ENCODE results near the gene LRRC4C. TPM values are rescaled to one million over a fixed set of nuclear protein-coding genes. Genes with fewer than 3 reads are reported as not detected.

The LRRC4C gene
- total RNA-seq, 1 donor from 2014 or later = 16.9 TPM

- TF ChIP-seq CTCF (IDR thresholded peaks at IDR 0.05; ENCODE audit: unreplicated experiment) = no peak
- no peak overlapping the region for H3K27ac Mint-ChIP-seq
- DNase-seq (ENCODE audit: low spot score in 2 of 2, unreplicated experiment in 2 of 2) = no peak
- H3K36me3 Mint-ChIP-seq = no peaks in the 10 kb centered on the region
- H3K4me3 Mint-ChIP-seq = no peak overlapping the region
- peaks cover 12% of the 10 kb centered on the region for H3K9me3 Mint-ChIP-seq
- no peaks in the 10 kb centered on the region for H3K4me1 Mint-ChIP-seq
- no peaks in the 10 kb centered on the region for H3K27me3 Mint-ChIP-seq (ENCODE audit: low read depth)
Observed at GRCh38 chr11:40987776-40988435, 471.5 kb downstream of the LRRC4C start.

- H3K36me3 Mint-ChIP-seq = no peaks in the 10 kb centered on the region
- no peak overlapping the region for H3K4me3 Mint-ChIP-seq
- H3K27ac Mint-ChIP-seq = no peak overlapping the region
- DNase-seq (ENCODE audit: low spot score in 2 of 2, unreplicated experiment in 2 of 2) = no peak
- H3K4me1 Mint-ChIP-seq = no peaks in the 10 kb centered on the region
- no peaks in the 10 kb centered on the region for H3K27me3 Mint-ChIP-seq (ENCODE audit: low read depth)
- H3K9me3 Mint-ChIP-seq = peaks cover 14% of the 10 kb centered on the region
- no peak for TF ChIP-seq CTCF (IDR thresholded peaks at IDR 0.05; ENCODE audit: unreplicated experiment)
Observed at GRCh38 chr11:40986320-40986719, 473.1 kb downstream of the LRRC4C start.

- no peak for DNase-seq (ENCODE audit: low spot score in 2 of 2, unreplicated experiment in 2 of 2)
- Mint-ChIP-seq H3K36me3 (no peaks in the 10 kb centered on the region), H3K27me3 (ENCODE audit: low read depth) (no peaks in the 10 kb centered on the region), H3K9me3 (peaks cover 19% of the 10 kb centered on the region), H3K4me3 (no peak overlapping the region), H3K4me1 (no peaks in the 10 kb centered on the region), H3K27ac (no peak overlapping the region)
- no peak for TF ChIP-seq CTCF (IDR thresholded peaks at IDR 0.05; ENCODE audit: unreplicated experiment)
Observed at GRCh38 chr11:40975076-40975475, 484.4 kb downstream of the LRRC4C start.

GRCh38 chr11:40974186-40974795 is 485.2 kb downstream of the LRRC4C start:
- TF ChIP-seq CTCF (IDR thresholded peaks at IDR 0.05; ENCODE audit: unreplicated experiment) = no peak
- Mint-ChIP-seq H3K27ac (no peak overlapping the region), H3K4me3 (no peak overlapping the region), H3K4me1 (no peaks in the 10 kb centered on the region), H3K9me3 (peaks cover 25% of the 10 kb centered on the region), H3K27me3 (ENCODE audit: low read depth) (no peaks in the 10 kb centered on the region), H3K36me3 (no peaks in the 10 kb centered on the region)
- DNase-seq (ENCODE audit: low spot score in 2 of 2, unreplicated experiment in 2 of 2) = no peak

GRCh38 chr11:40958707-40959106 is 500.7 kb downstream of the LRRC4C start:
- no peak for TF ChIP-seq CTCF (IDR thresholded peaks at IDR 0.05; ENCODE audit: unreplicated experiment)
- Mint-ChIP-seq H3K36me3 (no peaks in the 10 kb centered on the region), H3K27me3 (ENCODE audit: low read depth) (no peaks in the 10 kb centered on the region), H3K4me3 (no peak overlapping the region), H3K9me3 (no peaks in the 10 kb centered on the region), H3K27ac (no peak overlapping the region), H3K4me1 (no peaks in the 10 kb centered on the region)
- no peak for DNase-seq (ENCODE audit: low spot score in 2 of 2, unreplicated experiment in 2 of 2)

Data from mesothelial cell of epicardium (in vitro differentiated cells).